ENCODE data around the gene CUTA.

Gene CUTA

GRCh38 chr6:33413241-33414120 is 4.4 kb downstream of the CUTA start:
- no peaks in the 10 kb centered on the region for H3K27me3 ChIP-seq (ENCODE audit: low read depth, low read length)
- H3K79me2 ChIP-seq (ENCODE audit: low read length) = peaks cover 19% of the 10 kb centered on the region
- TF ChIP-seq CTCF (IDR thresholded peaks at IDR 0.05; ENCODE audit: low read depth, low read length) (no peak), EZH2phosphoT487 (IDR thresholded peaks at IDR 0.05; ENCODE audit: low read depth) (no peak)
- no peak overlapping the region for H3K4me2 ChIP-seq (ENCODE audit: low read length)
- H2AFZ ChIP-seq (ENCODE audit: low read depth, low read length) = no peak overlapping the region
- no peak overlapping the region for H3K9ac ChIP-seq (ENCODE audit: low read length)
- H4K20me1 ChIP-seq (ENCODE audit: insufficient read depth, low read length) = no peaks in the 10 kb centered on the region
- no peak overlapping the region for H3K27ac ChIP-seq (ENCODE audit: low read length)
- peaks cover 12% of the 10 kb centered on the region for H3K36me3 ChIP-seq (replicated peaks; ENCODE audit: low read depth, low read length)
- H3K9me3 ChIP-seq (ENCODE audit: insufficient read depth, low read length) = no peaks in the 10 kb centered on the region
- no peak overlapping the region for H3K4me3 ChIP-seq (ENCODE audit: low read length)
- H3K4me1 ChIP-seq (ENCODE audit: low read length) = peaks cover 40% of the 10 kb centered on the region

GRCh38 chr6:33412140-33413009 is 5.5 kb downstream of the CUTA start:
- no peak overlapping the region for H3K9ac ChIP-seq (ENCODE audit: low read length)
- no peak for TF ChIP-seq CTCF (IDR thresholded peaks at IDR 0.05; ENCODE audit: low read depth, low read length)
- H3K9me3 ChIP-seq (ENCODE audit: insufficient read depth, low read length) = no peaks in the 10 kb centered on the region
- no peak overlapping the region for H2AFZ ChIP-seq (ENCODE audit: low read depth, low read length)
- no peaks in the 10 kb centered on the region for H3K27me3 ChIP-seq (ENCODE audit: low read depth, low read length)
- no peaks in the 10 kb centered on the region for H4K20me1 ChIP-seq (ENCODE audit: insufficient read depth, low read length)
- peaks cover 15% of the 10 kb centered on the region for H3K79me2 ChIP-seq (ENCODE audit: low read length)
- peaks cover 36% of the 10 kb centered on the region for H3K4me1 ChIP-seq (ENCODE audit: low read length)
- H3K36me3 ChIP-seq (replicated peaks; ENCODE audit: low read depth, low read length) = peaks cover 22% of the 10 kb centered on the region
- H3K27ac ChIP-seq (ENCODE audit: low read length) = no peak overlapping the region
- H3K4me2 ChIP-seq (ENCODE audit: low read length) = no peak overlapping the region
- H3K4me3 ChIP-seq (ENCODE audit: low read length) = no peak overlapping the region

GRCh38 chr6:33411632-33412005 is 6.3 kb downstream of the CUTA start:
- Histone ChIP-seq H2AFZ (ENCODE audit: low read depth, low read length) (no peak overlapping the region), H3K4me1 (ENCODE audit: low read length) (peaks cover 28% of the 10 kb centered on the region), H3K36me3 (replicated peaks; ENCODE audit: low read depth, low read length) (peaks cover 26% of the 10 kb centered on the region), H4K20me1 (ENCODE audit: insufficient read depth, low read length) (no peaks in the 10 kb centered on the region), H3K27ac (ENCODE audit: low read length) (no peak overlapping the region), H3K79me2 (ENCODE audit: low read length) (peaks cover 8% of the 10 kb centered on the region; the same call in 1 of the 2 replicates), H3K27me3 (ENCODE audit: low read depth, low read length) (no peaks in the 10 kb centered on the region), H3K4me2 (ENCODE audit: low read length) (peak overlapping the region; percentile 88), H3K9me3 (ENCODE audit: insufficient read depth, low read length) (no peaks in the 10 kb centered on the region), H3K4me3 (ENCODE audit: low read length) (peak overlapping the region; percentile 92), H3K9ac (ENCODE audit: low read length) (peak overlapping the region; percentile 78)
- TF ChIP-seq CTCF (IDR thresholded peaks at IDR 0.05; ENCODE audit: low read depth, low read length) (no peak), EZH2phosphoT487 (IDR thresholded peaks at IDR 0.05; ENCODE audit: low read depth) (no peak)
